Muscle layer of duodenum (tissue), 2 donors: Measurements from ENCODE around the gene PTPRD.
"Not testable (repeated sequence)": the region's sequence is repeated elsewhere in the genome, so short reads cannot be mapped to it uniquely, and the experiment has no call there.

Experiments
- H3K27ac ChIP-seq: one replicate; pipeline ENCODE4 v1.7.0; 2013; ENCODE audit warnings: mild to moderate bottlenecking, low read length
- H3K27me3 ChIP-seq: one replicate; pipeline ENCODE4 v1.7.0; 2013; ENCODE audit warnings: low read depth, mild to moderate bottlenecking, control low read depth, low read length
- H3K36me3 ChIP-seq, 2 donors: one replicate each; pipeline ENCODE4 v1.7.0; 2013; ENCODE audit warnings: low read length in 2 of 2, control low read depth in 1 of 2, mild to moderate bottlenecking in 1 of 2; ENCODE audit not compliant: insufficient read depth in 2 of 2, control insufficient read depth in 1 of 2
- H3K4me1 ChIP-seq, 2 donors: one replicate each; pipeline ENCODE4 v1.7.0; 2013; ENCODE audit warnings: low read length in 2 of 2, mild to moderate bottlenecking in 2 of 2, control low read depth in 1 of 2, moderate library complexity in 1 of 2; ENCODE audit not compliant: insufficient read depth in 2 of 2, control insufficient read depth in 1 of 2
- H3K4me3 ChIP-seq, 2 donors: one replicate each; pipeline ENCODE4 v1.7.0; 2013; ENCODE audit warnings: low read length in 2 of 2, low read depth in 1 of 2, mild to moderate bottlenecking in 1 of 2
- H3K9me3 ChIP-seq, 2 donors: one replicate each; pipeline ENCODE4 v1.7.0; 2013; ENCODE audit warnings: low read length in 2 of 2, control low read depth in 1 of 2, mild to moderate bottlenecking in 1 of 2; ENCODE audit not compliant: control insufficient read depth in 1 of 2
- donor health status: healthy.

The PTPRD gene

DNA sequence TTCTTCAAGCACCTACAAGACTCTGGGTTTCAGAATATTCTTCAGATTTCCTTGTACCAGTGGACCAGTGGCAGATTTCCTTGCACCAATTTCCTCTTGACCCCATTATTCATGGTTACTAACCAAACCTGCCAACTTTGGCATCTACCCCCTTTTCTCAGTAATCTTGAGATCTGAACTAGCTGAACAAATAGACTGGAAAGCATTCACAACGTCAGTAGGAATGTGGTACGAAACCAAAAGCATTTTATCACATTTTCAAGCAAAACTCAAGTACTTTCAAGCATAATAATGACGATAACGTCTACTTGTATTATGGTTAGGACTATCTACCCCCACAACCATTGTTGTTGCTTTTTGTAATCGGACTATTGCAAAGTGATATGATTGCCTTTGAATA is 1217.3 kb downstream of the PTPRD start:
- Histone ChIP-seq H3K4me3 (no peak overlapping the region), H3K9me3 (no peaks in the 10 kb centered on the region), H3K27ac (no peak overlapping the region), H3K27me3 (no peaks in the 10 kb centered on the region), H3K4me1 (no peaks in the 10 kb centered on the region), H3K36me3 (no peaks in the 10 kb centered on the region)

DNA sequence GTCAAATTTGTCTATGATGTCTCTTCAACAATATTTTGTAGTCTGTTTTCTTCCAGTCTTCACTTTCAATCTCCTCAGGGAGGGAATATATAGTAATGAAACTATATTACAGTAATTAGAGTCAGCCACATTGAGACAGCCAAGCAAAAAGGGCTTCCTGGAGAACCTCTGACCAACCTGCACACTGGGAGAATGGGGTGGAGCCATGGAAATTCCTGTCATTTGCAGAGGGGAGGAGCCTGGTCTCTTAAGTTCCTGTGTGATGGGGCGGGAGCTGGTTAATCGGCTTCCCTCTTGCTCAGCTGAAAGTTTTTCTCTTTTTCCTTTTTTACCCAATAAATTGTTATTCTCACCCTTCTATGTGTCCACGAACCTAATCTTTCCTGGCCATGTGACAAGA is 1220.0 kb downstream of the PTPRD start:
- no peaks in the 10 kb centered on the region for H3K9me3 ChIP-seq
- H3K36me3 ChIP-seq = no peaks in the 10 kb centered on the region
- H3K27me3 ChIP-seq = no peaks in the 10 kb centered on the region
- no peak overlapping the region for H3K27ac ChIP-seq
- H3K4me3 ChIP-seq = no peak overlapping the region
- H3K4me1 ChIP-seq = no peaks in the 10 kb centered on the region

GRCh38 chr9:9389904-9390303 is 1222.9 kb downstream of the PTPRD start:
- no peaks in the 10 kb centered on the region for H3K36me3 ChIP-seq
- no peaks in the 10 kb centered on the region for H3K9me3 ChIP-seq
- no peak overlapping the region for H3K4me3 ChIP-seq
- no peak overlapping the region for H3K27ac ChIP-seq
- H3K27me3 ChIP-seq = no peaks in the 10 kb centered on the region
- H3K4me1 ChIP-seq = no peaks in the 10 kb centered on the region

DNA sequence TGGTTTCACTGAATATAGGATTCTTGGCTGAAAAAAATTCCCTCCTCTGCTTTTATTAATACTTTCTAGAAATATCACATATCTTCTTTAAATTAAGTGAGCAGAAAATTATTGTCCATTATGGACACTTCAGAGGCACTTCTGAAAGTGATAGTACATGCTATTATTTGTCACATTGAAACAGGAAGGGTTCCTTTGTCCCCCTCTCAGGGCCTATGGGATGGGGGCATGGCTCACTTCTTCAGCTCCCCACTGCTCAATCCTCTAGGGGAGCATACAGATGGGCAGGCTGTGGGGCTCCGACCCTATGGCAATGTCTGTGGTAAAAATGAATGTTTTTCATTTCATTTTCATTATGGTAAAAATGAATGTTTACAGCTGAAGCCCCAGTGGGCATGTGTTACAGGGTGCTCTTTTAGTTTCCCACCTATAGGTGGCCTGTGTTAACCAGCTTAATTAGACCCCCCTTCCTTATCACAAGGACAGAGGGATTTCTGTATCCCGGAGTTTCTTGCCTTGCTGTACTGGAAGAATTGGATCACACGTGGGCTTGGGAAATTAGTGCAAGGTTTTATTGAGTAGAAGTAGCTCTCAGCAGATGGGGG is 1225.2 kb downstream of the PTPRD start:
- Histone ChIP-seq H3K9me3 (no peaks in the 10 kb centered on the region), H3K27me3 (no peaks in the 10 kb centered on the region), H3K4me1 (no peaks in the 10 kb centered on the region), H3K27ac (no peak overlapping the region), H3K36me3 (no peaks in the 10 kb centered on the region), H3K4me3 (no peak overlapping the region)

- no peaks in the 10 kb centered on the region for H3K4me1 ChIP-seq
- no peak overlapping the region for H3K27ac ChIP-seq
- no peak overlapping the region for H3K4me3 ChIP-seq
- no peaks in the 10 kb centered on the region for H3K9me3 ChIP-seq
- H3K36me3 ChIP-seq = no peaks in the 10 kb centered on the region
- H3K27me3 ChIP-seq = no peaks in the 10 kb centered on the region
These were observed 1250.5 kb downstream of the PTPRD start for GRCh38 chr9:9362332-9362731.

GRCh38 chr9:9352877-9353481 is 1259.8 kb downstream of the PTPRD start:
- no peak overlapping the region for H3K4me3 ChIP-seq
- no peaks in the 10 kb centered on the region for H3K36me3 ChIP-seq
- H3K27me3 ChIP-seq = no peaks in the 10 kb centered on the region
- no peak overlapping the region for H3K27ac ChIP-seq
- H3K4me1 ChIP-seq = no peaks in the 10 kb centered on the region
- H3K9me3 ChIP-seq = no peaks in the 10 kb centered on the region

- no peak overlapping the region for H3K27ac ChIP-seq
- H3K27me3 ChIP-seq = no peaks in the 10 kb centered on the region
- no peaks in the 10 kb centered on the region for H3K9me3 ChIP-seq
These were observed 1271.6 kb downstream of the PTPRD start for GRCh38 chr9:9341203-9341602.

GRCh38 chr9:9337129-9337528 is 1275.7 kb downstream of the PTPRD start:
- H3K36me3 ChIP-seq = no peaks in the 10 kb centered on the region
- H3K4me3 ChIP-seq = no peak overlapping the region
- H3K9me3 ChIP-seq = no peaks in the 10 kb centered on the region
- no peak overlapping the region for H3K27ac ChIP-seq
- no peaks in the 10 kb centered on the region for H3K27me3 ChIP-seq
- H3K4me1 ChIP-seq = no peaks in the 10 kb centered on the region

More at GRCh38 chr9:9341203-9341602, 1271.6 kb downstream of the PTPRD start:
- H3K4me3 ChIP-seq = no peak overlapping the region
- H3K4me1 ChIP-seq = no peaks in the 10 kb centered on the region
- H3K36me3 ChIP-seq = no peaks in the 10 kb centered on the region

DNA sequence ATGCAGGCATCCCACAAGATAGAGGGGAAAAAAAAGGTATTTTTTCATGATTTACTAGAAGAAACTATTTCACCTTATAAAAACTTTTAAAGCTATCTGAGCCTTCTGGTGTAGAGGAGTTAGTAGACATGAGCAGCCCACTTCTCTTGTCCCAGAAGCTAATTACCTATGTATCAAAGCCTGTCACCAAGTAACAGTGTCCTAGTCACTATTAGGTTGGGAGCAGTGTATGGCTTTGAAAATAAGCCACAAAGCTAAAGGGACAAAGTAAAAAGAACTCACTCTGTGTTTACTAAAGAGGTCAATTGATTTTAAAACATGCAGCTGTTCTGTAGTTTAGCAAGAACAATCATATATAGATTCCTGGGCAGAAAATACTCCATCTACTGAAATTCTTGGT is 1286.1 kb downstream of the PTPRD start:
- no peak overlapping the region for H3K4me3 ChIP-seq
- no peaks in the 10 kb centered on the region for H3K4me1 ChIP-seq
- H3K9me3 ChIP-seq = peaks cover 0 to 5% of the 10 kb centered on the region in 2 donors
- no peaks in the 10 kb centered on the region for H3K36me3 ChIP-seq
- H3K27ac ChIP-seq = no peak overlapping the region
- H3K27me3 ChIP-seq = no peaks in the 10 kb centered on the region

DNA sequence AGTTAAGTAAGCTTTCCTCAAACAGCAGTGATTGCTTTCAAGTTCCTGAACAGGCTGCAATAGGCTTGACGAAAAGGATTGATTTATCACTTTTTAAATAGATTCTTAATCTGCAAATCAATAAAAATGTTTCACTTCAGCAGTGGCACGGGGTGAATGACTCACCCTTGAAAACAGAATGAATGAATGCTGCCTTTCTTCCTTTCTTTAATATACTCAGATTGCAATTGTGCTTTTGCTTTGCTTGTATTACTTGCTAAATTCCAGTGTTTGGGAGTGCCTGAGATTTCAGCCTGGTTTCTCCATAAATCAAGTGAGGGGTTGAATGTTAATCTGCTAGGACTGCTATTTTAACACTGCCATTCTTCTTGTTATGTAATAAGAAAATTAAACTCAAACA is 1293.8 kb downstream of the PTPRD start:
- H3K4me1 ChIP-seq = peaks cover 0 to 6% of the 10 kb centered on the region in 2 donors
- H3K27ac ChIP-seq = no peak overlapping the region
- no peaks in the 10 kb centered on the region for H3K27me3 ChIP-seq
- peaks cover 0 to 3% of the 10 kb centered on the region in 2 donors for H3K9me3 ChIP-seq
- H3K4me3 ChIP-seq = no peak overlapping the region
- no peaks in the 10 kb centered on the region for H3K36me3 ChIP-seq

- not testable (repeated sequence) for H3K9me3 ChIP-seq, H3K4me3 ChIP-seq, H3K27me3 ChIP-seq, H3K36me3 ChIP-seq, H3K4me1 ChIP-seq, H3K27ac ChIP-seq
These were observed 1302.1 kb downstream of the PTPRD start for GRCh38 chr9:9310743-9311142.

DNA sequence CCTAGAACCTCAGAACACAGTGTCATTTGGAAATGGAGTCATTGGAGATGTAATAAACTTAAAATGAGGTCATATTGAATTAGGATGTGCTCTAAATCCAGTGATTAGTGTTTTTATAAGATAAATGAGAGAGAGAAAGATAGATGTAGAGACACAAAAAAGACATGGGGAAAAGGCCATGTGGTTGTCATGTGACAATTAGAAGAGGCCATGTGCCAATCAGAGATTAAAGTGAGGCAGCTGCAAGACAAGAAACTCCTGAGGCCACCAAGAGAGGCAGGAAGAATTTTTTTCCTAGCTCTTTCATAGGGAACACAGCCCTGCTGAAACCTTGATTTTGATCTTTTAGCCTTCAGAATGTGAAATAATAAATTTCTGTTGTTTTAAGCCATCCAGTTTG is 1307.2 kb downstream of the PTPRD start:
- no peak overlapping the region for H3K27ac ChIP-seq

More for the DNA sequence above, 1307.2 kb downstream of the PTPRD start:
- Histone ChIP-seq H3K4me1 (no peaks in the 10 kb centered on the region), H3K27me3 (no peaks in the 10 kb centered on the region), H3K4me3 (no peak overlapping the region), H3K9me3 (no peaks in the 10 kb centered on the region), H3K36me3 (no peaks in the 10 kb centered on the region)
